ENCODE data around the gene RPRD1A. TPM values are rescaled to one million over a fixed set of nuclear protein-coding genes. Genes with fewer than 3 reads are reported as not detected.

Gene RPRD1A
- total and polyA plus RNA-seq, 7 donors: 13.2 to 80.3 (median 68.8) TPM

DNA sequence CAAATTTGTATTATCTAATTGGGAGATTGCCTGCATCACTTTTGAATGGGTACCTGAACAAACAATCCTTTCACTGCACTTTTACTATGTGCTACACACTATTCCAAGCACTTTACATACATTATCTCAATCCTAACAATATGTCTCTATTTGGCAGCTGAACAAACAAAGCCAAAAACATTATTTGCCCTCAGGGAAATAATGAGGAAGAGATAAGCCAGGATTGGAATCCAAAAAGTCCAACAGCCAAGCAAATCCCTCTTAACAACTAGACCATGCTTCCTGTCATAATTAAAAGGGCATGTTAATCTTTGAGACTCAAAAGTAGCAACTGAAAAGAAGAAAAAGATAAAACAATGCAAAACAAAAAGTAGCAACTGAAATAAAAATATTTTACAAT is 32.1 kb downstream of the RPRD1A start:
- intact Hi-C loops (cut with DNase I): no loop called here
- no peak overlapping the region for H3K27ac ChIP-seq
- no peak overlapping the region for H3K4me3 ChIP-seq
- TF ChIP-seq POLR2A (IDR thresholded peaks at IDR 0.05) (no peak), POLR2AphosphoS5 (IDR thresholded peaks at IDR 0.05) (no peak), EP300 (IDR thresholded peaks at IDR 0.05) (no peak), CTCF (IDR thresholded peaks at IDR 0.05) (no peak)
- peaks cover 2 to 6% (median 4%) of the 10 kb centered on the region in 4 donors for H3K36me3 ChIP-seq
- peaks cover 0 to 8% (median 0%) of the 10 kb centered on the region in 4 donors for H3K9me3 ChIP-seq
- DNase-seq: no peak
- H3K27me3 ChIP-seq: no peaks in the 10 kb centered on the region
- peaks cover 0 to 3% (median 0%) of the 10 kb centered on the region in 4 donors for H3K4me1 ChIP-seq

DNA sequence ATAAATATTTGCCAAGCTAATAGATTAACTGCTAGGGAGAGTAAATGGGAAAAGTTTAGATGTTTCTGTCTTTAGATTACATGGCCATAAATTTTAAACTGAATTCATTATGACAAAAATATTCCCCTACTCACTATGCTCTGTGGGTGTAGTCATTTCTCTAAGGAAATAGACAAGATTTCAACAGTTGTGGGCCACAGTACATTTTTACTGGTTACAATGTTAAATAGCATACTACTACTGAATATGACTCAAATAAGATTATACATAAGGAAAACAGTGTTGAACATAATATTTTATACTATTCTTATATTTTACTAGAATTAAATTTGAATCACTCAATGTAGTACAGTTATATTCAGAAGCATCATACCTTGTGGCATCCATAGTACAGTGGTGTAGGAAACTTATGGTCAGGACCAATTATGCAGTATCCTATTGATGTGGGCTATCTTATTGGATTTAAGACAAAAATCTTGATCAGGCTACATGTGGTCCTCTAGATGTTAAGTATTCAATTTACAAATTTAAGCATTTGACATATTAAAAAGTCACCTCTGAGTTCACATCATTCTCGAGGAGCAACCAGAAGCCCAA is 33.0 kb downstream of the RPRD1A start:
- H3K36me3 ChIP-seq: peaks cover 3 to 14% (median 6%) of the 10 kb centered on the region in 4 donors
- peaks cover 0 to 8% (median 0%) of the 10 kb centered on the region in 4 donors for H3K9me3 ChIP-seq
- H3K27me3 ChIP-seq: no peaks in the 10 kb centered on the region
- no peak overlapping the region for H3K27ac ChIP-seq
- no peak overlapping the region for H3K4me3 ChIP-seq
- peaks cover 0 to 3% (median 0%) of the 10 kb centered on the region in 4 donors for H3K4me1 ChIP-seq
- intact Hi-C loops (cut with DNase I): no loop called here
- 86 to 97% methylated on average over 1 of the region's 1 CpG for WGBS, 2 donors
- no peak for DNase-seq
- TF ChIP-seq POLR2AphosphoS5 (IDR thresholded peaks at IDR 0.05): no peak
- TF ChIP-seq CTCF (IDR thresholded peaks at IDR 0.05): no peak
- TF ChIP-seq POLR2A (IDR thresholded peaks at IDR 0.05): no peak
- TF ChIP-seq EP300 (IDR thresholded peaks at IDR 0.05): no peak

GRCh38 chr18:36031903-36032302 is 35.5 kb downstream of the RPRD1A start:
- intact Hi-C loops (cut with DNase I): no loop called here
- H3K9me3 ChIP-seq: no peaks in the 10 kb centered on the region
- peaks cover 3 to 35% (median 8%) of the 10 kb centered on the region in 4 donors for H3K36me3 ChIP-seq
- H3K27me3 ChIP-seq: no peaks in the 10 kb centered on the region
- H3K4me1 ChIP-seq: peaks cover 0 to 3% (median 0%) of the 10 kb centered on the region in 4 donors
- 94 to 97% methylated on average over 2 of the region's 2 CpGs for WGBS, 2 donors
- TF ChIP-seq CTCF (IDR thresholded peaks at IDR 0.05) (no peak), POLR2A (IDR thresholded peaks at IDR 0.05) (no peak), POLR2AphosphoS5 (IDR thresholded peaks at IDR 0.05) (no peak), EP300 (IDR thresholded peaks at IDR 0.05) (no peak)
- no peak overlapping the region for H3K27ac ChIP-seq
- DNase-seq: no peak
- no peak overlapping the region for H3K4me3 ChIP-seq

DNA sequence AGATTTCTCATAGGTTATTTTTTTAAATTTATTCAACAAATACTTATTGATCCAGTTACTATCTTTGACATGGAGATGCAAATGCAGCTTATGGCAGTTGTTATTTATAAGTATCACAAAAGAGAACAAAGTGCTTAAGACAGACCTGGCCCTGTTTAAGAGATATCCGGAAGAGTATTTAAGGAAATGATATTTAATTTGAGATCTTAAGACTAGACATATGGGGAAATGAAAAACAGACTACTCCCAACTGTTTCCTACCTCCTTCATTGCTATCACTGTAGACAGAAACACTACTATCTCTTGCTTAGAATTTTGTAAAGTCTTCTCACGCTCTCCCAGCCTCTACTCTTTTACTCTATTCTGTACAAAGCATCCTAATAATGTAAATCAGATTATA is 36.0 kb downstream of the RPRD1A start:
- H3K9me3 ChIP-seq: no peaks in the 10 kb centered on the region
- TF ChIP-seq CTCF (IDR thresholded peaks at IDR 0.05) (no peak), POLR2AphosphoS5 (IDR thresholded peaks at IDR 0.05) (no peak), EP300 (IDR thresholded peaks at IDR 0.05) (no peak), POLR2A (IDR thresholded peaks at IDR 0.05) (no peak)
- H3K27ac ChIP-seq: no peak overlapping the region
- DNase-seq: no peak
- 78 to 92% methylated on average over 2 of the region's 2 CpGs for WGBS, 2 donors
- intact Hi-C loops (cut with DNase I): no loop called here
- peaks cover 7 to 40% (median 8%) of the 10 kb centered on the region in 4 donors for H3K36me3 ChIP-seq
- H3K4me1 ChIP-seq: peaks cover 0 to 3% (median 0%) of the 10 kb centered on the region in 4 donors
- H3K4me3 ChIP-seq: no peak overlapping the region
- H3K27me3 ChIP-seq: no peaks in the 10 kb centered on the region

- no peak for DNase-seq
- TF ChIP-seq EP300 (IDR thresholded peaks at IDR 0.05) (no peak), POLR2A (IDR thresholded peaks at IDR 0.05) (no peak), POLR2AphosphoS5 (IDR thresholded peaks at IDR 0.05) (no peak), CTCF (IDR thresholded peaks at IDR 0.05) (no peak)
- no peaks in the 10 kb centered on the region for H3K27me3 ChIP-seq
- H3K9me3 ChIP-seq: no peaks in the 10 kb centered on the region
- H3K4me3 ChIP-seq: no peak overlapping the region
- no peak overlapping the region for H3K27ac ChIP-seq
- intact Hi-C loops (cut with DNase I): no loop called here
- peaks cover 0 to under 1% (median 0%) of the 10 kb centered on the region in 4 donors for H3K4me1 ChIP-seq
- 72 to 84% methylated on average over 2 of the region's 2 CpGs for WGBS, 2 donors
- H3K36me3 ChIP-seq: peaks cover 7 to 53% (median 9%) of the 10 kb centered on the region in 4 donors
Measured at GRCh38 chr18:36028859-36029258, 38.5 kb downstream of the RPRD1A start.

Measured in sigmoid colon (tissue), 7 donors.